DMS153 (cell line): ENCODE measurements around the gene SLC44A3.
"Not testable (repeated sequence)": the region's sequence is repeated elsewhere in the genome, so short reads cannot be mapped to it uniquely, and the experiment has no call there.

Source experiments
- DNase-seq: peaks from one replicate; lab custom pipeline; 2025; lab: John Stamatoyannopoulos, UW

SLC44A3 gene

GRCh38 chr1:94937820-94938219, 117.7 kb downstream of the SLC44A3 start:
- DNase-seq = no peak

DNA sequence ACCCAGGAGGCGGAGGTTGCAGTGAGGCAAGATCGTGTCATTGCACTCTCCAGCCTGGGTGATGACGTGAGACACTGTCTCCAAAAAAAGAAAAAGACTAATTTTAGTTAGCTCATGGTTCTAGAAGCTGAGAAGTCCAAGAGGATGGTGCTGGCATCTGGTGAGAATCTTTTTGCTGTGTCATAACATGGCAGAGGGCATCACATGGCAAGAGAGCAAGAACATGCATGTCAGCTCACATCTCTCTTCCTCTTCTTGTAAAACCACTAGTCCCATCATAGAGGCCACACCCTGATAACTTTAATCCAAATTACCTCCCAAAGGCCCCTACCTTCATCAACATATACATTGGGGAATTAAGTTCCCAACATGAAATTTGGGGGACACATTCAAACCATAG, 120.6 kb downstream of the SLC44A3 start:
- no peak for DNase-seq

DNA sequence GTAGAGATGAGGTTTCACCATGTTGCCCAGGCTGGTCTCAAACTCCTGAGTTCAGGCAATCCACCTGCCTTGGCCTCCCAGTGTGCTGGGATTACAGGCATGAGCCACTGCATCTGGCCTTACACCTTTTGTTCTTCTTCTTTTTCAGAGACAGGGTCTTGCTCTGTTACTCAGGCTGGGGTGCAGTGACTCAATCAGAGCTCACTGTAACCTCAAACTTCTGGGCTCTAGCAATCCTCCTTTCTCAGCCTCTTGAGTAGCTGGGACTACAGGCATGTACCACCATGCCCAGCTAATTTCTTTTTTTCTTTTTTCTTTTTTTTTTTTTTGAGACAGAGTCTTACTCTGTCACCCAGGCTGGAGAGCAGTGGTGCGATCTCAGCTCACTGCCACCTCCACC, 121.3 kb downstream of the SLC44A3 start:
- not testable (repeated sequence) for DNase-seq

DNA sequence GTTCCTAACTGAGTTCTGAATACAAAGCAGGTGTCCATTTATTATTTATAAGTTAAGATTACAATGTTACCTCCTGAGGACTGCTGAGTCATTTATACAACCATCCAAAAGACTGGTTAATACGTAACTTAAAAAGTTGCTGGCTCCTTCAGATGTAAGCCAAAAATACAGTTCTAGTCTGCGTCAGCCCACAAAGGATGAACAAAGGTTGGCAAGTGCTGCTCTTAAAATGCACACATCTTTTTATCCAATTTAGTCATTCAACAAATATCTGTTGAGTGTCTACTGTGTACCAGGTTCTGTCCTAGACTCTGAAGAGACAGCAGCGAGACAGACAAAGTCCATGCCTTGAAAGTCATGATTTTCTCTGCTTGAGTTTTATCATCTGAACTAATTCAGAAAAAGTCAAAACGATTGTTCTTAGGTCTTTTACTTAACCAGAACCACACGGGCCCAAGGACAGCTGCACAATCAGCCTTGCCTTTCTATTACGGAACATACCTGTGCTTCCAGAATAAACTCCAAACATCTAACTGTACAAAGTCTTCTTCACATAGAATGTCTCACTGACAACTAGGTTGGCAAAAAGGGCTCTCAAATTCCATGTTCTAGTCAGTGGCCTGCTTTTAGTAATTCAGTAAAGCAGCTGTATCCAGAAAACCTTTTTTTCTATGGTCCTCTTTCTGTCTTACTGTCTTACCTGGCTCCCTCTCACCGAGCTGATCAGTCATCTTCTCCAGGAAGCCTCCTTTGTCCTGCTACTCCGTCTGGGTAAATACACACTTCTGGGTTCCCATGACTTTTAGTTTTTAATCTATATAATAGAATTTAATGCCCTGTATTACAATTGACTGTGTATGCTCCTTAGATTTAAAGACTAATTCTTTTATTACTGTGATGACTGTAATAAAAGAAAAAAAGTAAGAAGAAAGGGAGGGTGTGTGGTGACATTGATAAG, 122.3 kb downstream of the SLC44A3 start:
- no peak for DNase-seq
